ENCODE measurements around the gene TRIM15.

Gene TRIM15

GRCh38 chr6:30157999-30158398, 5.3 kb upstream of the TRIM15 start:
- H2AFZ ChIP-seq (ENCODE audit: low read length) = no peak overlapping the region
- no peaks in the 10 kb centered on the region for H3K9me3 ChIP-seq (ENCODE audit: low read length)
- peaks cover 4% of the 10 kb centered on the region for H3K27me3 ChIP-seq (ENCODE audit: insufficient read depth, low read length)
- H3K36me3 ChIP-seq (ENCODE audit: insufficient read depth, low read length) = no peaks in the 10 kb centered on the region
- H3F3A ChIP-seq (ENCODE audit: insufficient read depth, low read length) = no peaks in the 10 kb centered on the region
- no peaks in the 10 kb centered on the region for H3K9me2 ChIP-seq (ENCODE audit: low read depth, low read length)
- TF ChIP-seq EZH2 (IDR thresholded peaks at IDR 0.05; ENCODE audit: borderline replicate concordance, low read length) = no peak
- H4K20me1 ChIP-seq (ENCODE audit: insufficient read depth, low read length) = no peaks in the 10 kb centered on the region
- no peak overlapping the region for H3K4me2 ChIP-seq (ENCODE audit: low read length)
- H3K4me1 ChIP-seq (ENCODE audit: insufficient read depth, low read length, severe bottlenecking) = no peaks in the 10 kb centered on the region
- H3K9ac ChIP-seq (ENCODE audit: low read length) = no peak overlapping the region
- H3K79me2 ChIP-seq (ENCODE audit: insufficient read depth, low read length) = no peaks in the 10 kb centered on the region
- H3K4me3 ChIP-seq (ENCODE audit: low read depth, low read length, poor library complexity, severe bottlenecking) = no peak overlapping the region
- H3K27ac ChIP-seq (ENCODE audit: low read depth, low read length, poor library complexity, severe bottlenecking) = no peak overlapping the region

- no peaks in the 10 kb centered on the region for H3F3A ChIP-seq (ENCODE audit: insufficient read depth, low read length)
- no peaks in the 10 kb centered on the region for H3K9me2 ChIP-seq (ENCODE audit: low read depth, low read length)
- no peak overlapping the region for H2AFZ ChIP-seq (ENCODE audit: low read length)
- TF ChIP-seq CTCF (IDR thresholded peaks at IDR 0.05; ENCODE audit: low read length) (no peak), EZH2 (IDR thresholded peaks at IDR 0.05; ENCODE audit: borderline replicate concordance, low read length) (no peak)
- H3K4me1 ChIP-seq (ENCODE audit: insufficient read depth, low read length, severe bottlenecking) = no peaks in the 10 kb centered on the region
- H3K27ac ChIP-seq (ENCODE audit: low read depth, low read length, poor library complexity, severe bottlenecking) = no peak overlapping the region
- no peaks in the 10 kb centered on the region for H3K36me3 ChIP-seq (ENCODE audit: insufficient read depth, low read length)
- H3K9ac ChIP-seq (ENCODE audit: low read length) = no peak overlapping the region
- H3K4me3 ChIP-seq (ENCODE audit: low read depth, low read length, poor library complexity, severe bottlenecking) = no peak overlapping the region
- no peaks in the 10 kb centered on the region for H3K79me2 ChIP-seq (ENCODE audit: insufficient read depth, low read length)
- H4K20me1 ChIP-seq (ENCODE audit: insufficient read depth, low read length) = no peaks in the 10 kb centered on the region
- no peak overlapping the region for H3K4me2 ChIP-seq (ENCODE audit: low read length)
- peaks cover 4% of the 10 kb centered on the region for H3K27me3 ChIP-seq (ENCODE audit: insufficient read depth, low read length)
- H3K9me3 ChIP-seq (ENCODE audit: low read length) = no peaks in the 10 kb centered on the region
These were observed 4.8 kb upstream of the TRIM15 start for GRCh38 chr6:30158475-30159040.

GRCh38 chr6:30160008-30160784, 3.1 kb upstream of the TRIM15 start:
- Histone ChIP-seq H3K4me1 (ENCODE audit: insufficient read depth, low read length, severe bottlenecking) (no peaks in the 10 kb centered on the region), H3K36me3 (ENCODE audit: insufficient read depth, low read length) (no peaks in the 10 kb centered on the region), H3K27me3 (ENCODE audit: insufficient read depth, low read length) (peaks cover 4% of the 10 kb centered on the region; the same call in 1 of the 2 replicates), H3K27ac (ENCODE audit: low read depth, low read length, poor library complexity, severe bottlenecking) (no peak overlapping the region), H3K4me3 (ENCODE audit: low read depth, low read length, poor library complexity, severe bottlenecking) (no peak overlapping the region), H3F3A (ENCODE audit: insufficient read depth, low read length) (no peaks in the 10 kb centered on the region), H3K79me2 (ENCODE audit: insufficient read depth, low read length) (no peaks in the 10 kb centered on the region), H4K20me1 (ENCODE audit: insufficient read depth, low read length) (no peaks in the 10 kb centered on the region), H3K9me3 (ENCODE audit: low read length) (no peaks in the 10 kb centered on the region), H3K9me2 (ENCODE audit: low read depth, low read length) (no peaks in the 10 kb centered on the region), H2AFZ (ENCODE audit: low read length) (no peak overlapping the region), H3K9ac (ENCODE audit: low read length) (no peak overlapping the region), H3K4me2 (ENCODE audit: low read length) (no peak overlapping the region)
- TF ChIP-seq EZH2 (IDR thresholded peaks at IDR 0.05; ENCODE audit: borderline replicate concordance, low read length) (no peak), CTCF (IDR thresholded peaks at IDR 0.05; ENCODE audit: low read length) (no peak)
